CD4-positive, alpha-beta T cell treated with Interleukin-4 for 1 hour (primary cell): ENCODE measurements around the gene ZNF202.
A peak's percentile ranks its signal among the peaks of the same experiment; 100 is the strongest.

Experiments
- DNase-seq, 2 donors: peaks; one replicate each; pipeline ENCODE4 v3.0.0-alpha.2; 2020 to 2022

ZNF202 gene

DNA sequence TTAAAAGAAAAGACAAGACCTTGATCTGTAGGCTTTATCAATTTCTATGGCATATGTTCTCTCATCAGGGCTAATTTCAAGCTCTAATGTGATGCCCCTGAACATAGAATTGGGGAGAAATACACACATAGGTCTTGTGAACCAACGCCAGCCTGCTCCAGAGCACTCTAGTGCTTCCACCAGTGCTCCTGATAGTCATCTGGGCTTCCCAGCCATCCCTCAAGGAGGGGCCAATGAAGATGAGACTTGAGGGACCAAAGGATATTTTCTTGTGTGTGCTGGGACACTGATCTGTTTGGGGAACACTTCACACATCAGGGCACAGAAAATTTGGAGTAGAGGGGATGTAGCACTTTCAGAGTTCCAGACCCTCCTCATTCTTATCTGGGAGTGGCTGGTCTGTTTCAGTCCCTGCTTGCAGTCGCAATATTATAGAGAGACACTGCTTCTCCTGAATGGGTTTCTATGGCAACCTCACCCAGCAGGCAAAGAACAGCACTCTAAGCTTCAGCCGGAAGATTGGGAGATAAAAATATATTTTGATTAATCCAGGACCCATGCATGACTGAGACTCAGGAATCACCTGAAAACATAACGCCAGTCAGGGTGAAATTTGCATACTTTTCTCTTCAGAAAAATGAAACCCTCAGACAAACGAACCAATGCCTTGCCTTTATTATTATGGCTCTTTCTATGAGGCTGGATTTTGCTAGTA lies 58.6 kb downstream of the ZNF202 start:
- DNase-seq = no peak

DNA sequence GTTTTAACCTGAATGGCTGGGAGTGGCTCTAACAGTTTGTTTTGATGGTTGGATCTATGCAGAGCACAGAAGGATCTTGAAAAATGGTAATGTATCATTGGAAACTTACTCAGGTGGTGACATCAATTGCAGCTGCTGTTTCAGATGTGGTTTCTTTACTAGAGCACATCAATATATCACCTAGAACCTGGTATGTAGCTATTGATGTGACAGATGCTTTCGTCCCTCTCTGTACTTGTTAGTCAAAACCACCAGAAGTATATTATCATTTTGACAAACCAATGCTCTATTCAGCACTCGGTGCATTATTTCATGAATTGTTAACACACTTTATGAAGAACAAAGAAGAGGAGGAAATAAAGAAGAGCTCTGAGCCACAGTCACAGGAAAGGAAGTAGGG lies 60.4 kb downstream of the ZNF202 start:
- peak; percentile 17 to 37 for DNase-seq

- DNase-seq = no peak
Observed at GRCh38 chr11:123678246-123678645, 63.2 kb downstream of the ZNF202 start.

DNA sequence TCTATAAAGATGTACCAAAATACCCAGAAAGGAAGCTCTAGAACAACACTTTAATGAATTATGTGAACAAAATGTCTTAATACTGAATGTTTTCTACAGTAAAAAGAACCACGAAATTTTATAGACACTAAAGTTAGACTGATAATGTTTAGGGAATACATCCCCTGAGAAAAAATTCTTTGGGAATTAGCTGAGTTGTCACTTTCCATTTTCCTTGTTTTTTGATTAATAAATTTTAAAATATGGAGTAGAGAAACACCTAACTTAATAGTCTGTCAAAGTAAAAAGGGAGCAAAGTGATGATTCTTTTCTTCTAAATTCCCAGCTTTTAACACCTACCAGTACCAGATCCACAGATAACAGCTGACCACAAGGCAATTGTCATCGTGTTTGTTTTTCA lies 64.0 kb downstream of the ZNF202 start:
- DNase-seq = no peak

DNA sequence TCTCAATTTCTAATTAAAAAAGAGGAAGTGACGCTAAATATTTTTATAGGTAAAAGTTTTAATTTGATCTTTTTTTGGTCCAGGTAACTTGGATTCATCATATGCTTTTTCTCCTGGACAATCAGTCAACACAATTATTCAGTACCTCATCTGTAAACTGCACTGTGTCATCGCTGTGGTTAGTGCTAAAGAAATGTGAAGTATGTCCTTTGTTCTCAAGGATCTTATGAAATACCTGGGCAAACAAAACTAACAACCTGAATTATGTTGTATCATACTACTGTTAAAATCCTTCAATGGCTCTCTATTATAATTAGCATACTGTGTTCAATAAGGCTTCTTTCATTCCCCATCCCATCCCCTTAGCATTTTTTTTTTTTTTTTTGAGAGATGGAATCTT lies 67.2 kb downstream of the ZNF202 start:
- no peak for DNase-seq
